ENCODE data around the gene DEPDC4. TPM values are rescaled to one million over a fixed set of nuclear protein-coding genes. Genes with fewer than 3 reads are reported as not detected.
"Not testable (repeated sequence)": the region's sequence is repeated elsewhere in the genome, so short reads cannot be mapped to it uniquely, and the experiment has no call there.

DEPDC4 gene
- polyA plus RNA-seq, 2 of the 4 experiments (the other 2 are of a cell fraction) = 2.8 to 6.3 TPM

DNA sequence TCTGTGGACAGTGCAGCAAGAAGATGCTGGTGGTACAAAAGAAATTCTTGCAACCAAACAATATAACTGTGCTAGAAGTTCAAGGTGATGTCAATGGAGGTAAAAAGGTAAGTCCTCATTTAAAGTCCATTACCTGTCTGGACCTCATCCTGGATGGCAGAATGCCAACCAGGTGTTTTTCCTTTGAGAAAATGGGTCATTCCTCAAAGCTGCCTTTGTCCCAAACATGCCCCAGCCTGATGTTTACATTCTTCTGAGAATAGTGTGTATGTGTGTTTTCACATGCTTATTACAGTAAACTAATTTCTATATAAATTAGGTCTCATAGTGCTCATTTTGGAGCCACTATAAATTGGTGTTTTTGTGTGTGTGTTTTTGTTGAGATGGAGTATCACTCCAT, 41.4 kb downstream of the DEPDC4 start:
- CTCF ChIA-PET = interaction anchor here (1.9 kb wide), 1 partner anchor 9 kb away, joined by 10 read pairs; no protein-coding TSS in a partner anchor
- DNase-seq (ENCODE audit: low read depth in 1 of 2, low spot score in 1 of 2) (no peak), FAIRE-seq (no peak), ATAC-seq (no peak)
- POLR2A ChIA-PET = no interaction called here
- Histone ChIP-seq H3K27ac (no peak overlapping the region), H3K4me3 (no peak overlapping the region), H3K4me1 (no peaks in the 10 kb centered on the region), H3K4me2 (no peak overlapping the region), H3K9me3 (no peaks in the 10 kb centered on the region)
- no peak for TF ChIP-seq ESRRA (IDR thresholded peaks at IDR 0.05; ENCODE audit: borderline replicate concordance, low read length)
- TF ChIP-seq RAD21 (conservative IDR thresholded peaks at IDR 0.05 in 1 of 2, IDR thresholded peaks at IDR 0.05 in 1 of 2) = no peak
- TF ChIP-seq SREBF2 (IDR thresholded peaks at IDR 0.05) = no peak
- no peak for TF ChIP-seq HEYL (CRISPR knock-in tag; IDR thresholded peaks at IDR 0.05)
- TF ChIP-seq BHLHE40 (IDR thresholded peaks at IDR 0.05; ENCODE audit: low read depth, low read length) = no peak
- no peak for TF ChIP-seq NPAS2 (CRISPR knock-in tag; IDR thresholded peaks at IDR 0.05; ENCODE audit: borderline replicate concordance)
- no peak for TF ChIP-seq HOXA7 (CRISPR knock-in tag; IDR thresholded peaks at IDR 0.05)
- no peak for TF ChIP-seq NR3C1 (IDR thresholded peaks at IDR 0.05)
- no peak for TF ChIP-seq MAFK (IDR thresholded peaks at IDR 0.05; ENCODE audit: partially characterized antibody)
- TF ChIP-seq EP300 (IDR thresholded peaks at IDR 0.05) = no peak
- TF ChIP-seq, protein P1, sequence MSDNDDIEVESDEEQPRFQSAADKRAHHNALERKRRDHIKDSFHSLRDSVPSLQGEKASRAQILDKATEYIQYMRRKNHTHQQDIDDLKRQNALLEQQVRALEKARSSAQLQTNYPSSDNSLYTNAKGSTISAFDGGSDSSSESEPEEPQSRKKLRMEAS (IDR thresholded peaks at IDR 0.05) = no peak
- TF ChIP-seq RARB (CRISPR knock-in tag; IDR thresholded peaks at IDR 0.05) = no peak
- TF ChIP-seq ZC3H11A (IDR thresholded peaks at IDR 0.05) = no peak
- no peak for TF ChIP-seq MYC (IDR thresholded peaks at IDR 0.05; ENCODE audit: borderline replicate concordance, low read length)
- TF ChIP-seq HDAC2 (IDR thresholded peaks at IDR 0.05) = no peak
- TF ChIP-seq TFCP2L1 (CRISPR knock-in tag; IDR thresholded peaks at IDR 0.05) = no peak
- TF ChIP-seq HOXB5 (CRISPR knock-in tag; IDR thresholded peaks at IDR 0.05) = no peak
- TF ChIP-seq ELK1 (IDR thresholded peaks at IDR 0.05; ENCODE audit: low read depth, low read length) = no peak

DNA sequence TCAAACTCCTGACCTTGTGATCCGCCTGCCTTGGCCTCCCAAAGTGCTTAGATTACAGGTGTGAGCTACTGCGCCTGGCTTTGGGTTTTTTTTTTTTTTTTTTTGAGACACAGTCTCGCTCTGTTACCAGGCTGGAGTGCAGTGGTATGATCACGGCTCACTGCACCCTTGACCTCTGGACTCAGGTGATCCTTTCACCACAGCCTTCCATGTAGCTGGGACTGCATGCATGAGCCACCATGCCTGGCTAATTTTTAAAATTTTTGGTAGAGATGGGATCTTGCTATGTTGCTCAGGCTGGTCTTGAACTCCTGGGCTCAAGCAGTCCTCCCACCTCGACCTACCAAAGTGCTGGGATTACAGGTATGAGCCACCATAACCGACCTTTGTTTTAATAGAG, 44.7 kb downstream of the DEPDC4 start:
- POLR2A ChIA-PET; H3K4me1 ChIP-seq; H3K4me2 ChIP-seq; ATAC-seq; H3K9me3 ChIP-seq; H3K27ac ChIP-seq; DNase-seq (ENCODE audit: low read depth in 1 of 2, low spot score in 1 of 2); FAIRE-seq; H3K4me3 ChIP-seq: not testable (repeated sequence)
- WGBS (ENCODE audit: missing lambda C conversion rate) = 88% methylated on average over 6 of the region's 6 CpGs
- CTCF ChIA-PET = interaction anchor here (1.0 to 1.8 kb wide), 3 partner anchors 11 to 13 kb away, joined by 3 to 6 read pairs (median 3); no protein-coding TSS in a partner anchor

DNA sequence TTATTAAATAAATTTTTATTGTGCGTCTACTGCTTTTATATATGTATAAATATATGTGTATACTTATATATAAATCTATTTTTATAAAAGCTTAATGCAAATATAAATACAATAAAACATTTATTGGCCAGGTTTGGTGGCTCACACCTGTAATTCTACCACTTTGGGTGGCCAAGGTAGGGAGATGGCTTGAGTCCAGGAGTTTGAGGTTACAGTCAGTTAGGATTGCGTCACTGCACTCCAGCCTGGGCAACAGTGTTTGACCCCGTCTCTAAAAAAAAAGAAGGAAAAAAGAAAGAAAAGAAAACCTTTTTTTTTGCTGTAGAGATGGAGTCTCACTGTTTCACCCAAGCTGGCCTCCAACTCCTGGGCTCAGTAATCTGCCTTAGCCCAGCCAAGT, 45.4 kb downstream of the DEPDC4 start:
- H3K4me3 ChIP-seq = no peak overlapping the region
- DNase-seq (ENCODE audit: low read depth in 1 of 2, low spot score in 1 of 2) = no peak
- H3K4me2 ChIP-seq = no peak overlapping the region
- H3K4me1 ChIP-seq = no peaks in the 10 kb centered on the region
- no peak for TF ChIP-seq ZNF302 (CRISPR knock-in tag; IDR thresholded peaks at IDR 0.05)
- peak; percentile 17 to 35; a peak in 1 of 4 replicates for TF ChIP-seq CEBPB (IDR thresholded peaks at IDR 0.05)
- H3K27ac ChIP-seq = no peak overlapping the region
- no peak for ATAC-seq
- WGBS (ENCODE audit: missing lambda C conversion rate) = 94% methylated on average over 3 of the region's 3 CpGs
- no peaks in the 10 kb centered on the region for H3K9me3 ChIP-seq
- ChIA-PET POLR2A (interaction anchor here (0.6 kb wide), 1 partner anchor 1379 kb away, joined by 3 read pairs; no protein-coding TSS in a partner anchor), CTCF (interaction anchor here (0.6 to 1.8 kb wide), 4 partner anchors 10 to 658 kb away, joined by 3 to 6 read pairs (median 3); no protein-coding TSS in a partner anchor)
- no peak for FAIRE-seq

DNA sequence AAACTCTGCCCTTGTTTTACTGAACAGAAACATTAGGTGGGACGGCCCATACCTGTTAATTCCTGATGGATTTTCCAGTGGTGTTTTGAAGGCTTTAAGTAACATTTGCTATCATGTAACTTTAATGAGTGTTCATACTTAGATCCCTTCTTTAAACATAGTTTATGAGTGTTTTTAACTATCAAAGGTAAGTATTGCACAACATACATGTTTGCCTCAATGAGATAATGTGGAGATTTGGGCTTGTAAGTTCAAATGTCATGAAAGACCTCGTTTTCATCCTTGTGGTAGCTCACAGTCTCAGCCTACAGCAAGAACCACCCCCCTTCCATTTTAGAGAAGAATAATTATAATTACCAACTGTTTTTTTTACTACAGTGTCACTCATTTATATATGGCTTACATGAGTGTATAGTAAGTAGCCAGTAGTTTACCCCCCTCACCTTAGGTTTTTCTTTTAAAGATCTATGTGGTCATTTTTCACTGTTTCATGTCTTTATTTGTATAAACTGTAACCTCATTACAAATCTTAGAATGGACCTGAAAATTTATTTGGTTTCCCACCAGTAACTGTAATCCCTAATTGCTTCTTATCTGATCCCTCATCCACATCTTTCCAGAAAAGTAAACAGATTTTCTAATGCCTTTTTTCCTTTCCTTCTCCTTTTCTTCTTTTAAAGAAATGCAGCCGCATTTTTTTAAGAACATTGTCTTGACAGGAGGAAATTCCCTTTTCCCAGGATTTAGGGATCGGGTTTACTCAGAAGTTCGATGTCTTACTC, 47.4 kb downstream of the DEPDC4 start:
- Histone ChIP-seq H3K9me3 (no peaks in the 10 kb centered on the region), H3K4me3 (no peak overlapping the region), H3K27ac (no peak overlapping the region), H3K4me1 (no peaks in the 10 kb centered on the region), H3K4me2 (no peak overlapping the region)
- CTCF ChIA-PET = no interaction called here
- 79% methylated on average over 5 of the region's 5 CpGs for WGBS (ENCODE audit: missing lambda C conversion rate)
- DNase-seq (ENCODE audit: low read depth in 1 of 2, low spot score in 1 of 2) (no peak), FAIRE-seq (no peak), ATAC-seq (no peak)
- POLR2A ChIA-PET = no interaction called here
- TF ChIP-seq SREBF2 (IDR thresholded peaks at IDR 0.05) = no peak
- TF ChIP-seq ZNF302 (CRISPR knock-in tag; IDR thresholded peaks at IDR 0.05) = no peak
- TF ChIP-seq CHD4 (IDR thresholded peaks at IDR 0.05; ENCODE audit: borderline replicate concordance) = no peak
- no peak for TF ChIP-seq CBX8 (IDR thresholded peaks at IDR 0.05)
- TF ChIP-seq HDAC2 (IDR thresholded peaks at IDR 0.05) = no peak
- no peak for TF ChIP-seq RAD21 (conservative IDR thresholded peaks at IDR 0.05 in 1 of 2, IDR thresholded peaks at IDR 0.05 in 1 of 2)
- TF ChIP-seq CBX2 (IDR thresholded peaks at IDR 0.05; ENCODE audit: borderline replicate concordance, low read depth) = no peak
- TF ChIP-seq FOSL2 (IDR thresholded peaks at IDR 0.05) = no peak
- no peak for TF ChIP-seq FOSL2 (CRISPR knock-in tag; IDR thresholded peaks at IDR 0.05)
- TF ChIP-seq TFCP2L1 (CRISPR knock-in tag; IDR thresholded peaks at IDR 0.05) = no peak
- TF ChIP-seq EP300 (IDR thresholded peaks at IDR 0.05) = no peak
- TF ChIP-seq NFE2L2 (conservative IDR thresholded peaks at IDR 0.05; ENCODE audit: low read length) = no peak
- TF ChIP-seq, protein P1 (IDR thresholded peaks at IDR 0.05) = no peak
- no peak for TF ChIP-seq CHD2 (IDR thresholded peaks at IDR 0.05; ENCODE audit: low read length, partially characterized antibody)
- TF ChIP-seq HOXB5 (CRISPR knock-in tag; IDR thresholded peaks at IDR 0.05) = no peak
- TF ChIP-seq NR3C1 (IDR thresholded peaks at IDR 0.05) = no peak
- no peak for TF ChIP-seq JUN (IDR thresholded peaks at IDR 0.05)
- no peak for TF ChIP-seq PHF8 (IDR thresholded peaks at IDR 0.05; ENCODE audit: borderline replicate concordance, low read depth)
- no peak for TF ChIP-seq ZFP36 (IDR thresholded peaks at IDR 0.05; ENCODE audit: borderline replicate concordance, partially characterized antibody)
